HG02981 (cell line): ENCODE measurements around the gene HPSE2.
"Not testable (repeated sequence)": the region's sequence is repeated elsewhere in the genome, so short reads cannot be mapped to it uniquely, and the experiment has no call there.

Experiments used
- ATAC-seq: cut with Tn5 transposase; IDR thresholded peaks from one replicate; pipeline ENCODE4 v1.9.1; 2021; ENCODE audit warnings: mild to moderate bottlenecking, moderate library complexity; ENCODE audit not compliant: unreplicated experiment

Gene HPSE2

GRCh38 chr10:99170116-99170675, 65.5 kb downstream of the HPSE2 start:
- no peak for ATAC-seq

GRCh38 chr10:99161165-99161564, 74.5 kb downstream of the HPSE2 start:
- ATAC-seq: no peak

- ATAC-seq: no peak
Measured at GRCh38 chr10:99143651-99144050, 92.0 kb downstream of the HPSE2 start.

- ATAC-seq: no peak
Measured at GRCh38 chr10:99143011-99143410, 92.6 kb downstream of the HPSE2 start.

GRCh38 chr10:99132897-99133296, 102.8 kb downstream of the HPSE2 start:
- not testable (repeated sequence) for ATAC-seq

- ATAC-seq: no peak
Measured at GRCh38 chr10:99125879-99126278, 109.8 kb downstream of the HPSE2 start.

GRCh38 chr10:99124376-99124775, 111.3 kb downstream of the HPSE2 start:
- ATAC-seq: no peak

GRCh38 chr10:99123851-99124250, 111.8 kb downstream of the HPSE2 start:
- ATAC-seq: no peak

GRCh38 chr10:99123336-99123735, 112.3 kb downstream of the HPSE2 start:
- ATAC-seq: no peak

- ATAC-seq: no peak
Measured at GRCh38 chr10:99119258-99119748, 116.3 kb downstream of the HPSE2 start.

- no peak for ATAC-seq
Measured at GRCh38 chr10:99115703-99116102, 119.9 kb downstream of the HPSE2 start.

GRCh38 chr10:99085358-99085757, 150.3 kb downstream of the HPSE2 start:
- no peak for ATAC-seq

- ATAC-seq: no peak
Measured at GRCh38 chr10:99084161-99084560, 151.5 kb downstream of the HPSE2 start.

- no peak for ATAC-seq
Measured at GRCh38 chr10:99080275-99080945, 155.2 kb downstream of the HPSE2 start.

GRCh38 chr10:99062591-99062990, 173.1 kb downstream of the HPSE2 start:
- no peak for ATAC-seq

GRCh38 chr10:99058762-99059161, 176.9 kb downstream of the HPSE2 start:
- no peak for ATAC-seq

GRCh38 chr10:99057936-99058690, 177.5 kb downstream of the HPSE2 start:
- no peak for ATAC-seq

- no peak for ATAC-seq
Measured at GRCh38 chr10:99045671-99046070, 190.0 kb downstream of the HPSE2 start.

- ATAC-seq: no peak
Measured at GRCh38 chr10:99042051-99042771, 193.4 kb downstream of the HPSE2 start.

GRCh38 chr10:99041468-99041867, 194.2 kb downstream of the HPSE2 start:
- ATAC-seq: no peak

GRCh38 chr10:99013885-99014284, 221.8 kb downstream of the HPSE2 start:
- ATAC-seq: no peak
